ENCODE results near the gene KDM7A.

DNA sequence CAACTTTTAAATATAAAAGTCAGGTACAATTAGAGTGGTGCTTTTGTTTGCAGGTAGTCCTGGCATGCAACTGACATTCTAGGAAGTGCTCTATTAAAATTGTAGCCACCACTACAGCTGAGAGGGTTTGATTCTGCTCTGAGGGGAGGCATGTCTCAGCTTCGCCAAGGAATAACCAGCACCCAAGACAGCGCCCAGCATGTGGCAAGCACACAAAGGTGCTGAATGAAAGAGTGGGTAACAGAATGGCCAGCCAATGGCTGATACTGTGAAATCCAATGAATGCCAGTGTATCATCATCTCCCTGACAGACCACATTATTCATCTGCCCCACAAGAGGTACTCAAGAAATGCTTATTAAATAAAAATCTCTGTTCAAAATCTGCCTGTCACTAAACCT lies 121.0 kb downstream of the KDM7A start:
- TF ChIP-seq, protein P1, sequence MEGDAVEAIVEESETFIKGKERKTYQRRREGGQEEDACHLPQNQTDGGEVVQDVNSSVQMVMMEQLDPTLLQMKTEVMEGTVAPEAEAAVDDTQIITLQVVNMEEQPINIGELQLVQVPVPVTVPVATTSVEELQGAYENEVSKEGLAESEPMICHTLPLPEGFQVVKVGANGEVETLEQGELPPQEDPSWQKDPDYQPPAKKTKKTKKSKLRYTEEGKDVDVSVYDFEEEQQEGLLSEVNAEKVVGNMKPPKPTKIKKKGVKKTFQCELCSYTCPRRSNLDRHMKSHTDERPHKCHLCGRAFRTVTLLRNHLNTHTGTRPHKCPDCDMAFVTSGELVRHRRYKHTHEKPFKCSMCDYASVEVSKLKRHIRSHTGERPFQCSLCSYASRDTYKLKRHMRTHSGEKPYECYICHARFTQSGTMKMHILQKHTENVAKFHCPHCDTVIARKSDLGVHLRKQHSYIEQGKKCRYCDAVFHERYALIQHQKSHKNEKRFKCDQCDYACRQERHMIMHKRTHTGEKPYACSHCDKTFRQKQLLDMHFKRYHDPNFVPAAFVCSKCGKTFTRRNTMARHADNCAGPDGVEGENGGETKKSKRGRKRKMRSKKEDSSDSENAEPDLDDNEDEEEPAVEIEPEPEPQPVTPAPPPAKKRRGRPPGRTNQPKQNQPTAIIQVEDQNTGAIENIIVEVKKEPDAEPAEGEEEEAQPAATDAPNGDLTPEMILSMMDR (IDR thresholded peaks at IDR 0.05), result no peak
- TF ChIP-seq POLR2A (IDR thresholded peaks at IDR 0.05), result no peak
